Loucy (cell line): ENCODE results near the gene SNRNP70.

Experiments used
- H2AFZ ChIP-seq: fragments of 200-600 bp; sonication (generic); 2 replicates; pipeline ENCODE4 v1.6.0; 2016; ENCODE audit warnings: antibody characterized with exemption, mild to moderate bottlenecking, low read length, moderate library complexity
- H3F3A ChIP-seq: fragments of 200-600 bp; 2 replicates; pipeline ENCODE4 v1.6.0; 2016; ENCODE audit warnings: antibody characterized with exemption, low read depth, mild to moderate bottlenecking
- H3K27me3 ChIP-seq: fragments of 200-600 bp; sonication (generic); 2 replicates; pipeline ENCODE4 v1.6.1; 2014; ENCODE audit warnings: low read length, mild to moderate bottlenecking; ENCODE audit not compliant: insufficient read depth, poor library complexity, severe bottlenecking
- H3K36me3 ChIP-seq: fragments of 200-600 bp; sonication (generic); 2 replicates; pipeline ENCODE4 v1.6.1; 2016; ENCODE audit warnings: low read length; ENCODE audit not compliant: insufficient read depth
- H3K4me1 ChIP-seq: fragments of 200-600 bp; sonication (generic); 2 replicates; pipeline ENCODE4 v1.5.1; 2014; ENCODE audit warnings: low read length, mild to moderate bottlenecking; ENCODE audit not compliant: insufficient read depth, poor library complexity, severe bottlenecking
- H3K4me2 ChIP-seq: fragments of 200-600 bp; sonication (generic); 2 replicates; pipeline ENCODE4 v1.6.0; 2014; ENCODE audit warnings: antibody characterized with exemption, low read length, low read depth, mild to moderate bottlenecking; ENCODE audit not compliant: poor library complexity, severe bottlenecking
- H3K4me3 ChIP-seq: fragments of 200-600 bp; sonication (generic); 2 replicates; pipeline ENCODE4 v1.5.1; 2014; ENCODE audit warnings: low read length, mild to moderate bottlenecking, mixed read lengths; ENCODE audit not compliant: poor library complexity, severe bottlenecking
- H3K79me2 ChIP-seq: fragments of 200-600 bp; sonication (generic); 2 replicates; pipeline ENCODE4 v1.6.1; 2014; ENCODE audit warnings: low read length; ENCODE audit not compliant: insufficient read depth
- H3K9ac ChIP-seq: fragments of 200-600 bp; sonication (generic); 2 replicates; pipeline ENCODE4 v1.6.0; 2014; ENCODE audit warnings: mild to moderate bottlenecking, low read depth, low read length, moderate library complexity; ENCODE audit not compliant: poor library complexity, severe bottlenecking
- H3K9me2 ChIP-seq: fragments of 200-600 bp; sonication (generic); replicated peaks from 2 replicates; pipeline ENCODE4 v1.6.1; 2016; ENCODE audit warnings: low read depth, low read length, mixed read lengths
- H3K9me3 ChIP-seq: fragments of 200-600 bp; sonication (generic); 2 replicates; pipeline ENCODE4 v1.6.1; 2014; ENCODE audit warnings: mild to moderate bottlenecking, antibody characterized with exemption, low read length, low read depth; ENCODE audit not compliant: insufficient read depth
- H4K20me1 ChIP-seq: fragments of 200-600 bp; sonication (generic); 2 replicates; pipeline ENCODE4 v1.6.0; 2014; ENCODE audit warnings: antibody characterized with exemption, low read length, mild to moderate bottlenecking; ENCODE audit not compliant: insufficient read depth, poor library complexity, severe bottlenecking
- CTCF ChIP-seq: fragments of 200-600 bp; sonication (generic); conservative IDR thresholded peaks from 2 replicates; pipeline ENCODE4 v1.5.1; 2014; ENCODE audit warnings: mild to moderate bottlenecking, antibody characterized with exemption, low read length
- EZH2phosphoT487 ChIP-seq: fragments of 200-600 bp; IDR thresholded peaks from 2 replicates; pipeline ENCODE4 v1.6.1; 2018; ENCODE audit warnings: antibody characterized with exemption, mild to moderate bottlenecking, moderate library complexity, borderline replicate concordance

Gene SNRNP70

GRCh38 chr19:49058562-49058961 lies 26.7 kb upstream of the SNRNP70 start:
- Histone ChIP-seq H3K79me2 (no peaks in the 10 kb centered on the region), H4K20me1 (no peaks in the 10 kb centered on the region), H3K36me3 (no peaks in the 10 kb centered on the region), H3F3A (no peaks in the 10 kb centered on the region), H3K4me2 (no peak overlapping the region), H2AFZ (no peak overlapping the region), H3K9me3 (no peaks in the 10 kb centered on the region), H3K9me2 (no peaks in the 10 kb centered on the region), H3K4me1 (no peaks in the 10 kb centered on the region), H3K27me3 (no peaks in the 10 kb centered on the region), H3K9ac (no peak overlapping the region), H3K4me3 (no peak overlapping the region)
- TF ChIP-seq EZH2phosphoT487 (no peak), CTCF (no peak)

- no peaks in the 10 kb centered on the region for H3K9me3 ChIP-seq
- no peaks in the 10 kb centered on the region for H3K9me2 ChIP-seq
- no peak overlapping the region for H3K9ac ChIP-seq
- H4K20me1 ChIP-seq: no peaks in the 10 kb centered on the region
- H3K4me1 ChIP-seq: no peaks in the 10 kb centered on the region
- H3K27me3 ChIP-seq: no peaks in the 10 kb centered on the region
- no peak overlapping the region for H2AFZ ChIP-seq
- H3K4me2 ChIP-seq: no peak overlapping the region
- no peak overlapping the region for H3K4me3 ChIP-seq
- TF ChIP-seq EZH2phosphoT487: no peak
- no peak for TF ChIP-seq CTCF
- H3F3A ChIP-seq: no peaks in the 10 kb centered on the region
- H3K36me3 ChIP-seq: no peaks in the 10 kb centered on the region
- H3K79me2 ChIP-seq: no peaks in the 10 kb centered on the region
Measured at GRCh38 chr19:49059053-49059452, 26.2 kb upstream of the SNRNP70 start.

- H3K9me2 ChIP-seq: no peaks in the 10 kb centered on the region
- no peaks in the 10 kb centered on the region for H3F3A ChIP-seq
- H3K9me3 ChIP-seq: no peaks in the 10 kb centered on the region
- TF ChIP-seq EZH2phosphoT487: no peak
- no peak for TF ChIP-seq CTCF
- no peak overlapping the region for H3K9ac ChIP-seq
- no peak overlapping the region for H3K4me3 ChIP-seq
- H3K4me2 ChIP-seq: no peak overlapping the region
- H2AFZ ChIP-seq: no peak overlapping the region
- H3K79me2 ChIP-seq: no peaks in the 10 kb centered on the region
- H3K27me3 ChIP-seq: no peaks in the 10 kb centered on the region
- no peaks in the 10 kb centered on the region for H4K20me1 ChIP-seq
- no peaks in the 10 kb centered on the region for H3K36me3 ChIP-seq
- no peaks in the 10 kb centered on the region for H3K4me1 ChIP-seq
Measured at GRCh38 chr19:49061000-49061399, 24.3 kb upstream of the SNRNP70 start.
